NCI-H748 (cell line): Measurements from ENCODE around the gene THAP4.
A peak's percentile ranks its signal among the peaks of the same experiment; 100 is the strongest.

Source experiments
- DNase-seq: peaks from one replicate; lab custom pipeline; 2025; ENCODE audit not compliant: unreplicated experiment; lab: John Stamatoyannopoulos, UW

Gene THAP4

GRCh38 chr2:241564596-241565410, 72.2 kb downstream of the THAP4 start:
- no peak for DNase-seq

DNA sequence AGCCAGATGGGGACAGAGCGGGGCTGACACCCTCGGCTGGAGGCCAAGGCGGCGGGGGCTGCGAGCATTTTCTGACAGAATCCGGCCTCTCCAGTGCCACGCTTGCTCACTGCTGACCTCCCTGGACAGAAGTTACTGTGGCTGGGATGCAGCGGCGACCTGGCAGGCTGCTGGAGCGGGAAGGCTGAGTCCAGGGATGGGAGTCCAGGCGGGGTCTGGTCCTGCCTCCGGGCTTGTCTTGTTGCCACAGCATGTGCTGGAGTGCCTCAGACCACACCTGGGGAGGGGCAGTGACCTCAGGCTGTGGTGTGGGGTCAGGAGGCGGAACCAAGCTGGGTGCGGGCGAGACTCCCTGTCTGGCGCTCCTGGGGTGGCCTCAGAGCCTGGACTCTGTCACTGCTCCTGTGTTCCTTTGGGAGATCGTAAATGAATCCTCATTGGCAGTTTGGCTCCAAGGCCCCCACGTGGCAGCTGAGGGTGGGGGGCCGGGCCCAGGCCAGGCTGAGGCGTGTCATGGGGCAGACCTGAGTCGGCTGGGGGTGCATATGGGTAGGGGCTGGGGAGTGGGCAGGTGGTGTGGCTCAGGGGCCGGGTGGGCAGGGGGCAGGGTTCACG, 72.9 kb downstream of the THAP4 start:
- no peak for DNase-seq

DNA sequence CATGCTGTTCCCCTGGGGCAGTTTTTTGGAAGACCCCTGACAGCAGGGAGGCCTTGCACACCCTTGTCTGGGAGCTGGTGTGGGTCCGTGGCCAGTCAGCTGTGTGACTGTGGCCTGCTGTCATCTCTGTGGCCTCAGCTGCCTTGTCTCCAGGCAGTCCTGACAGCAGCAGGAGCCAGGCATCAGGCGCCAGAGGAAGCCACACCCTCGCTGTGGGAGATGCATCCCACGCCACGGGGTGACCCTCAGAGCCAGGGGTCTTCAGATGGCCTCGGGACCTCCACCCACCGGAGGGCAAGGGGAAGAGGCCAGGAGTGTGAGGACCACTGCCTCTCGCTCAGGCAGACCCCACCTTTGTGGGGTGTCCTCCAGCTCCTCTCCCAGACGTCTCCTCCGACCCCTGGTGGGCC, 73.4 kb downstream of the THAP4 start:
- DNase-seq, result no peak

DNA sequence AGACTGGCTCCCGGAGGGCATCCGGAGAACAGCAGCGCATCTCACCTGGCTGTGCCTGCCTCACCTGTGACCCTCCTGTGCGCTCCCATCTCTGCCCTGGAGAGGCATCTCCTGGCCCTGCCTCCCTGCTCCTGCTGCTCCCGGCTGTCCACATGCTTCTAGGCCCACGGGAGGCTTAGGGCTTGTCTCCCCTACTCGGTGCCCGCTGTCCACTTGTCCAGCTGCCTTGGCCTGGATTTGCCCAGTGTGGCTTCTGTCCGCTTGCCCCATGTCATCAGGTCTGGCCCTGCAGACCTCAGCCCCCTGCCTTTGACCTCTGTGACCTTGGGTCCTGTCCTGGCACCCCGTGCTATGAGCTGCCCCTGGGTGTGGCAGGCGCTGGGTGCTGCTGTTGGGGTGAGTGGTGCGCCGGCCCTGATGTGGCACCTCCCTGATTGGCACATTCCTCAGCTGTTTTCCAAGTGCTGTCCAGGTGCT, 73.9 kb downstream of the THAP4 start:
- DNase-seq, result no peak

- DNase-seq, result no peak
Measured at GRCh38 chr2:241562269-241562891, 74.6 kb downstream of the THAP4 start.

GRCh38 chr2:241561832-241562231, 75.1 kb downstream of the THAP4 start:
- DNase-seq, result no peak

DNA sequence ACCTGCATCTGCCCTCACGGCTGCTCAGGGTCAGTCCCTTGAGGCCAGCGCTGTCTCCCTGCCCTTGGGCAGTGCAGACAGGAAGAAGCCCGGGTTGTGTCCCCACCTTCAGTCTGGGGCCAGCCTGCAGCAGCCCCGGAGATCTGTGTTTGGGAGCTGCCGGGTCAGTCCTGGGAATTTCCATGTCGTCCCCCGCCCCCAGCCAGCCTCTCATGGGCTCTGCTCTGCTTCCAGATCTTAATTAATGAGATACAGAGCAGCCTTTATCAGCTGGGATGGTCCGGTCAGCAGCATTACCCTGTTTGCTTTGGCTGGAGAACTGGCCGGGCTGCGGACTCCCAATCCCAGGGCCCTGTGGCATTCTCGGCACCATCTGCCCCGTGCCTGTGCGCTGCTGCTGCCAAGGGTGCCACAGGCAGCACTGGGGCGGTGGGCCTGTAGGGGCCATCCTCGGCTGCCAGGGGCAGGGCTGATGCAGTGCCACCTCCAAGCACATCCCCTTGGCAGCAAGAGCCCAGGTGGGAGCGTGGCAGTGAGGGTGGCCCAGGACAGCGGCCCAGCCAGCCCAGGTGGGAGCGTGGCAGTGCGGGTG, 76.0 kb downstream of the THAP4 start:
- DNase-seq, result no peak

DNA sequence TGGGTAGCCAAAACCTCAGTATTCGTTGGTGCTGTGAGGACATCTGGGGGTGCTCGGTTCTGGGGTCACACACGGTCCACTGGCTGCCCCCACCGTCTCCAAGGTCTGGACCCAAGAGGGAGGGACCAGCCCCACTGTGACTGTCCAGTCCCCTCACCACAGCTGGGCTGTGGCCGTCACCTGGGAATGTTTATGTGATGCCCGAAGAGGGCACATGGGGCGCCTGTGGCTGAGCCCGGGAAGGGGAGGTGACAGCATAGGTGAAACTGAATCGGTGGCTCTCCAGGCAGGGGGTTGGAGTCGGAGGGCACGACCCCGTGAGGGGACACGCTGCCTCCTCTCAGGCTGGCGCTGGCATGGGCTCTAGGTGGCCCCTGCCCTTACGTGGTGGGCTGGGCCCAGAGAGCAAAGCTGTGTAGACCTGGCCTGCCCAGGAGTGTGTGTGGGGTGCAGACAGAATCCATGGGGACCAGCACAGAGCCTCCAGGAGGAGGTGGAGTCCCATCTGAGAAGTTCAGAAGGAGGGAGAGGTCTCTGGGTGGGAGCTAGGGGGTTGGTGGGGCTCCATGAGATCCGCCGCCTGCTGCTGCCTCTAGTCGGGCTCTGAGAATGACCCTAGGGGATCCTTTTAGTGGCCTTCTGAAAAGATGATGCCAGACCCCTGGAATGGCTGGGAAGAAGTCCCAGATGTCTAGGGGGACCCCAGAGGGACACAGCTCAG, 76.6 kb downstream of the THAP4 start:
- DNase-seq, result no peak

DNA sequence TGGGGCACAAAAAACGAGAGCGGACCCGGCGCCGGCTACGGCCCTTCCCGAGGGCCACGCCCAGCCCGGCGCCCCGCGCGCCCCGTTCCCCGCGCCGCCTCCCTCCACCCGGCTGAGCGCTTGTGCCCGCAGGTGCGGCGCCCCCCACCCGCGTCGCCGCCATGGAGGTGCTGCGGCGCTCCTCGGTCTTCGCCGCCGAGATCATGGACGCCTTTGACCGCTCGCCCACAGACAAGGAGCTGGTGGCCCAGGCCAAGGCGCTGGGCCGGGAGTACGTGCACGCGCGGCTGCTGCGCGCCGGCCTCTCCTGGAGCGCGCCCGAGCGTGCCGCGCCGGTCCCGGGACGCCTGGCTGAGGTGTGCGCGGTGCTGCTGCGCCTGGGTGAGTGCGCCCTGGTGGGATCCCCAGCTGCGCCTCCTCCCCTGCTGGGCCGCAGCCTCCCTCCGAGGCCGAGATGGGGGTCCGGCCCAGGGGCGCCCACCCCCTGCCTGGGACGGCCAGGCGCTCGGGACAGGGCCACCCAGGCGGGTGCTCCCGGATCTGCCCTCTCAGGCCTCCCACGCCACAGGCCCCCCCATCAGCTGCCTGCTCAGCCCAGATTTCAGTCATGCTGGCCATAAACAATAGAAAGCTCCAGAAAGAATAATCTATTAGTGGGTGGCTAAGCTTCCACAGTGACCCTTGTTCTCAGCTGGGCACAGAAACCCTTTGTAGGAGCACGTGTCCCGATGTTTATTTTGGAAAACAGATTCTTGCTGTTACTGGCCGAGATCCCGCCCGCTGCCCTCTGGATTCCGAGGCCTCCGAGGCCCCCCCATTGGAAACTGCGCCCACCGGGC, 77.4 kb downstream of the THAP4 start:
- DNase-seq, result peak; percentile 58

- peak; percentile 89 for DNase-seq
Measured at GRCh38 chr2:241558532-241559322, 78.2 kb downstream of the THAP4 start, which contains the start of gene BOK. TSS of gene BOK (plus strand) at chr2:241558745. CDS start at chr2:241559484, 739 bp downstream.

DNA sequence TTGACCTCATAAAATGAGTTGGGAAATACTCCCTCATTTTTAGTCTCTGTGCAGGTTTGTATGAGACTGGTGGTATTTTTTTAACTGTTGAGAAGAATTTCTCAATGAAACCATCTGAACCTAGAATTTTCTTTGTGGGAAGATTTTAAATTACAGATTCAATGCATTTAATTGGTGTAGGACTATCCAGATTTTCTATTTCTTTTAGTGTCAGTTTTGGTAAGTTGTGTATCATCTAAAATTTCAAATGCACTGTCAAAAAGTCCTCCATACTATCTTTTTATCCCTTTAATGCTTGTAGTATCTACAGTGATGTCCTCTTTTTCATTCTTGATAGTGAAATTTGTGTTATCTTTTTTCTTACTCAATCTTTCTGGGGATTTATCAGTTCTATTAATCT, 80.2 kb downstream of the THAP4 start:
- no peak for DNase-seq

- DNase-seq, result no peak
Measured at GRCh38 chr2:241555711-241556110, 81.2 kb downstream of the THAP4 start.

GRCh38 chr2:241554610-241555322, 82.2 kb downstream of the THAP4 start:
- DNase-seq, result no peak

- no peak for DNase-seq
Measured at GRCh38 chr2:241553981-241554380, 83.0 kb downstream of the THAP4 start.

DNA sequence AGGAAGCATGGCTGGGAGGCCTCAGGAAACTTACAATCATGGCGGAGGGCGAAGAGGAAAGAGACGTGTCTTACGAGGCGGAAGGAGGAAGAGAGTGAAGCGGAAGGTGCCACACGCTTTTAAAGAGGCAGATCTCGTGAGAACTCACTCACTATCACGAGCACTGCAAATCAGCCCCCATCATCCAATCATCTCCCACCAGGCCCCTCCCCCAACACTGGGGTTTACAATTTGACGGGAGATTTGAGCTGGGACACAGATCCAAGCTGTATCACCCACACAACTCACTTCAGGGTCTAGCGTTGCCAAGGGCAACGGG, 83.5 kb downstream of the THAP4 start:
- DNase-seq, result no peak

- DNase-seq, result no peak
Measured at GRCh38 chr2:241551998-241552737, 84.8 kb downstream of the THAP4 start.

DNA sequence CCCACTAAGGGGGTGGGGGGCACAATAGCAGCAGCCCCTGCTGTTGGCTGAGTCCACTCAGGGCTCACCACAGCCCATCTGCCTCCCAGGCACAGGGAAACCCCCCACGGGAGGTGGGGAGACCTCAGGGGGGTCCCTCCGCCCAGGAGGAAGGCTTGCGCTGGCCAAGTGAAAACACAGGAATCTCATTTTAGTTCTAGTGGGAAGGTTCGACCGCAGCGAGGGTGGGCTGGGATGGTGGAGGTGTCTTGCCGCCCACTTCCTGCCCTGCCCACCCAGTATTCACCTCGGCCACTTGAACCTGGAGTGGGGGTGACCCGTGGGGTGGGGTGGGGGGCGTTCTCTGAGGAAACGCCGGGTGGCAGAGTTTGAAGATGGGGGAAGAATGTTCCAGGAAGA, 85.4 kb downstream of the THAP4 start:
- DNase-seq, result no peak
